Activated CD8-positive, alpha-beta memory T cell treated with anti-CD3 and anti-CD28 coated beads for 4 hours (primary cell): ENCODE results near the gene KLF2.
"Not testable (repeated sequence)": the region's sequence is repeated elsewhere in the genome, so short reads cannot be mapped to it uniquely, and the experiment has no call there.

ENCODE experiments used
- DNase-seq, 2 donors: peaks; one replicate each; pipeline ENCODE4 v3.0.0-alpha.2; 2020; ENCODE audit warnings: low read depth in 2 of 2

Gene KLF2

DNA sequence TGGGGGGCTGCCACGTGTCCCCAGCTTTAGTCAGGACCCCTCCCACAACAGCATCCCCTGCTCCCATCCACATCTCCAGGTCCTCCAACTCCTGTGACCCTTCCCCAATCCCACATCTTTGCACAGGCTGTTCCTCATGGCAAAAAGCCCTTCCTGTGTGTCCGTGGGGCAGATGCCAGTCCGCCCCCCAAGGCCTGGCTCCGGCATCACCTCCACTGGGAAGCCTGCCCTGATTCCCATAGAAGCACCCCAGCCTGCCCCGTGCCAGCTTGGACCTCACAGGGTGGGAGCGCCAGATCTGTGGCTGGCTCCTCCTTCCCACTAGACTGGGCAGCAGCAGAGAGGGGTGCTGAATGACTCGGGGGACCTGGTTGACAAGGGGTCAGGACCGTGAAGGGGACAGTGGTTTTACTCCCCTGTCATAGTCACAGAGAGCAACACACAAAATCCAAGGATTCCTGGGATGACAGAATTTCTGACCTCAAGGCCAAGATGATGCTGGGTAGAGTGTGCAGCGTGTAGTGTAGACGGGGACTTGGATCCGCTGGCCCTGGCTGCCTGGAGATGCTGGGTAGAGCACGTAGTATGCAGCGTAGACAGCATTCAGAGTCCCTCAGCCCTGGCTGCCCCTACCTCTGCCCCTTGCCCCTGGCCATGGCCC, 13.3 kb downstream of the KLF2 start:
- no peak for DNase-seq

DNA sequence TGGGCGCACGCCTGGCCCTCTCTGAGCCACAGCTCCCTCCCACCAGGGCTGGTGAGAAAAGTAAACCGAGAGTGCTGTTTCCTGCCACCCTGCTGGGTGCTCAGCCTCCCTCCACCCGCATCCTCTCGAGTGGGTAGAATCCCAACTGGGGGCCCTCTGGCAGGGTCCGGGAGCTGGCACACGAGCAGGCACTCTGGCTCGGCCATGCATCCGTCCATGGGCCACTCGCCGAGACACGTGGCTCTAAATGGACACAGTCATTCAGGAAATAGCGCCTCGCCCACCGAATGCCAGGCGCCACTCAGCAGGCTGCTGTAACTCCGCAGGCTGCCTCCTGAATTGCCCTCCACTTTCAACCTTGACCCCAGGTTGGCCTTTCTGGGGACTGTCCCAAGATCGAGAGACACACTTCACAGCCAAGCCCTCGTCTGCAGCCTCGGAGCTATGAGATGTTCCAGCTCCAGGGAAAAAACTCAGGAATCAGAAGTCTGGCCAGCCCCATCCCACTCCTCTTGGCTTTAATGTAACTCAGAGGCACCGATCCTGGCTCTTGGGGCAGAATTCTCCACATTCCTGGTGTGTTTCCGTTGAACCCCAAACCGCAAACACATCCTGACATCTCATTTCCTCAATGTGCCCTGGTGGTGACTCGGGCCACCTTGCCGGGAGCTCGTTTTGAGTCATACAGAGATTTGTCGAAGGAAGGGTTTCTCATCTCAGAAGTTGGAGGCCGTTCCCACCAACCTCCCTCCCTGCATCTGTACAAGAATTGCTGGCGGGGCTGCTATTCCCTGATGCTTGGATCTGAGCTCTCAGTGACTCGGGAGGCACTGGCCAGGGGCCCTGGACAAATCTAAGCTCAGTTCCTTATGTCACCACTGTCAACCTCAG, 14.1 kb downstream of the KLF2 start:
- no peak for DNase-seq

DNA sequence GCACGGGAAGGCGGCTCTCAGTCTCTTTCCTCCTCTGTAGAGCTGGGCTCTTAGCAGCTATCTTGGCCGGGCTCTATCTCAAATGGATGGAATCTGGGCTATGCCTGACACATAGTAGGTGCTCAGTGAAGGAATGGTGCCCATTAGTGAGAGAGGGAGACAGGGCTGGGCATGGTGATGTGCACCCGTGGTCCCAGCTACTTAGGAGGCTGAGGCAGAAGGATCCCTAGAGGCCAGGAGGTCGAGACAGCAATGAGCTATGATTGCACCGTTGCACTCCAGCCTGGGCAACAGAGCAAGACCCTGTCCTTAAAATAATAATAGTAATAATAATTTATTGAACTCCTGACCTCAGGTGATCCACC, 14.7 kb downstream of the KLF2 start:
- DNase-seq: no peak

DNA sequence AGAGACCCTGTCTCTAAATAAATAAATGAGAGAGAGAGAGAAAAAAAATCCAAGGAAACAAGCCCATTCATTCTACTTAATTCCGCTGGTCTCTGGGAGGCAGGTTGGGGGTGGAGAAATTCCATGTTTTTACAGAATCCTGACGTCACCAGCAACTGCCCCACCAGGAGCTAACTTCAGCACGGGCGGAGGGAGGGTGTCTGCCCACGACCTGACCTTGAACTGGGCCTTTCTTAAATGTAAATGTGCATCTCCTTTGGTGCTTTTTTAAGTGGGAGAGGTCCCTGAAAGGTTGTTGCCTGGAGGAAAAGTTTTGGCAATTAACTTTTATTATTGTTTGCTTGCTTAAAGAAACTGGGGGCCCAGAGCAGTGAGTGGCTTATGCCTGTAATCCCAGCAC, 15.5 kb downstream of the KLF2 start:
- no peak for DNase-seq

GRCh38 chr19:16340654-16341053, 16.0 kb downstream of the KLF2 start:
- no peak for DNase-seq

DNA sequence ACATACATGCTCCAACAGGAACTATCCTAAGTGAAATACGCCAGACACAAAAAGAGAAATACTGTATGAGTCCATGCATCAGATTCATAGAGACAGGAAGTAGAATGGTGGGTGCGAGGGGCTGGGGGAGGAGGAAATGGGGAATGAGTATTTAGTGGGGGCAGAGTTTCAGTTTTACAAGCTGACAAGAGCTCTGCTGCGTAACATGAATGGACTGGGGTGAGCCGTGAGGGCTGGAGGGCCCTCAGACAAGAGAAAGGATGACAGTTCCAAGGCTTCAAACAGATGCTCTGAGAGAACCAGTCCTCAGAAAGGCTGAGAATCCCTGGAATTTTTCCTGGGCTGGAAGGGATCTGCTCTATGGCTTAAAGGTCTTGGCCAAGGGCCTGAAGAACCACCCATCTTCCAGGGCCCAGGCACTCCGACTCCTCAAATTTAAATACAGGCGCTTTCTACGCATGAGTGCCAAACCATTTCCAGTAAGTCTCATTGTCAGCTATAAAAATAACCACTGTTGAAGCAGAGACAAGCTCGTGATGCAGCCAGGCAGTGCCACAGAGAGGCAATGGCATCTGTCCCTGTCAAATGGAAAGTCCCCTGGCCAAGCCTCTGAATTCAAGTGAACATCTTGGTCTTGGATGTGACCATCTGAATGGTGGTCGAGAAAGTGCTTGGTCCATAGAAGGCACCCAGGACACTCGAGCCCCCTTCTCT, 17.5 kb downstream of the KLF2 start:
- no peak for DNase-seq

- no peak for DNase-seq
Measured at GRCh38 chr19:16343156-16343555, 18.5 kb downstream of the KLF2 start.

DNA sequence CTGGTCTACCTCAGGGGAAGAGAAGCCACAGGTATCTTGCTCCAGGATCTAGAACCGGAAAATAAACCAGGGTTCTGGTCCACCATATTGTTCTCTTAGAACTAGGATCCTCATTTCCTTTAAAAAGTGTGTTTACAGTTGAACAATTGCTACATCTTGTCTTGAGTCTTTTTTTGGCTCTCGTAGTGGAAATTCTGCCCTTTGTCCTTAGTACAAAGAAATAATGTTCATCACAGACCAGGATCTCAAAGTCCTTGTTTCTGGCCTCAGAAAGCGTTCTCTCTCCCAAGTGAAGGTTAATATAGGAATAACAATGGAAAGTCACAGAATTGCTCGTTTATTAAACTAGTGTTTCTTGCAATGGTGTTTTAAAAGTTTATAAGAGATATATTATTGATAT, 20.8 kb downstream of the KLF2 start:
- DNase-seq: no peak

- not testable (repeated sequence) for DNase-seq
Measured at GRCh38 chr19:16347099-16347498, 22.5 kb downstream of the KLF2 start.

GRCh38 chr19:16347706-16348105, 23.1 kb downstream of the KLF2 start:
- no peak for DNase-seq

DNA sequence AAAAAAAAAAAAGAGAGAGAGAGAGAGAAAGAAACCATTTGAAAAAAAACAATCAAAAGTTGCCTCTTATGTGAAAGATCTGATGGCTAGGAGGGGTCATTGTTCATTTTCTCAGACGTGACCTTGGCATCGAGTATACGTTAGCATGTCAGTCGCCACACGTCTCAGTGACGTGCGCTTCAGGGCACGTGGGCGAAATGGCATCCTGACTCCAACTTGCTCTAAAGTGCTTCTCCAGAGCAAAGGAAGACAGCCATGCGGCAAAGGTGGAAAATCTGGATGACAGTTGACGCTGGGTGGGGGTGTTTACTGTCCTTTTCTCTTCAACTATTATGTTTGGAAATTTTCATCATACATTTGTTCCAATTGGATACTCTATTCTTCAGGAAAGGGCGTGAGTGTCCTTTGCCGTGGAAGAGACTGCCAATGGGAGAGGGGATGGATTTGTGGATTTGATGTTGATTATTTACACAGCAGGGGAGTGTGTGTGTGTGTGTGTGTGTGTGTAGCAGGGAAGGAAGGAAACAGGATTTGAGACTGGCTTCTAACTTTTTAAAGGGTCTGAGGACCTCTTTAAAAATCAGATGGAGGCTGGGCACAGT, 25.0 kb downstream of the KLF2 start:
- no peak for DNase-seq

GRCh38 chr19:16351133-16351809, 26.6 kb downstream of the KLF2 start:
- no peak for DNase-seq

GRCh38 chr19:16355293-16356043, 30.8 kb downstream of the KLF2 start:
- DNase-seq: no peak

DNA sequence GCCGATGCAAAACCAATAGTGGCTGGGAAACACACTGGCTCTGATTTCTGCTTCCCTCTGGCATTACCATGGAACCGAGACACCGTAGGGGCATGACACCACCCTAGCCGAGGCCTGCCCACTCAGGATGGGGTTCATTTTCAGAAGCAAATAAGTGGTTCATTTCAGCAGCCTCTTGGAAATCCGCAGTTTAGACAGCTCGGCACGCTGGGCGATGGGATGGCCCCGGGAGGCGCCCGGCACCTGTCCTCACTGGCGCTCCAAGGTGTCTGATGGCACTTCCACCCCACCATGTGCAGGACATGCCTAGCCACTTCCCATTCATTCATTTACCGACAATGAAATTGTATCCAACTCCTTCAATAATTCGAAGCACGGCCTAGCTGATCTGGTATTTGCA, 33.8 kb downstream of the KLF2 start:
- DNase-seq: no peak

GRCh38 chr19:16359074-16359473, 34.4 kb downstream of the KLF2 start:
- no peak for DNase-seq

- DNase-seq: no peak
Measured at GRCh38 chr19:16359964-16360363, 35.3 kb downstream of the KLF2 start.

DNA sequence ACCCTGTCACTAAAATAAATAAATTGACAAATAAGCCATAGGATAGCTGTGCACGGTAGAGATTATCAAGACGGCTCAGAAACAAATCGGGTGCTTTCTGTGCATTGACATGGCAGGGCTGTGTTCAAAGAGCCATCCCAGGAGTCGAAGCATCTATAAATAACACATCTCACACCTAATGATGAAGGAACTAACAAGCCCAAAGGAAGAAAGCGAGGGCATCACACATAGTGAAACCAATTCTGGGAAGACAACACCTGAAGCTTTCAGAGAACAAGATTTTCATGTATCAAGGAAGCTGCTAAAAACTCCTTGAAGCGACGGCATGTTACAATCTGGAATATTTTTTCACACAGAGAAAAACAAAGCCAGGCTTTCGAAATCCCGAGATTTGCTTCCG, 36.1 kb downstream of the KLF2 start:
- DNase-seq: no peak

GRCh38 chr19:16361254-16361653, 36.6 kb downstream of the KLF2 start:
- DNase-seq: no peak

DNA sequence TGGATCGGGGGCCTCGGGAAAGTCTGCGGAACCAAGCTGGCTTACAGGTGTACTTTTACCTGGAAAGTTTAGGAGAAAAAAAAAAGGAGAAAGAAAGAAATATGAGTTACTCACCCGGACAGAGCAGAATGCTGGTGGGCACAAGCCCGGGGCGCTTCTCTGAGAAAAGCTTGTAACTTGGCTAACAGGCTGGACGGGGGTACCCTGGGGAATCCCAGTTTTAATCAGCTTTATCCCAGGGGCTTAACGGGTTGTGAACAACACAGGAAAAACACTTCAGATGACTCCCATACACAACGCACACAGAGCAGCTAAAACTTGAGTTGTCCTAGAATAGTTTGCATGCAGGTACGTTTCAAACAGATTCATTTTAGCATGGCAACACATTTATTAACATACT, 37.3 kb downstream of the KLF2 start:
- DNase-seq: no peak

- DNase-seq: no peak
Measured at GRCh38 chr19:16363133-16363851, 38.7 kb downstream of the KLF2 start.
